Measurements from ENCODE around the gene ATG4D. TPM values are rescaled to one million over a fixed set of nuclear protein-coding genes. Genes with fewer than 3 reads are reported as not detected.

Gene ATG4D
- total and polyA plus RNA-seq, 10 of the 15 experiments (the other 5 are each of a cell fraction or from before 2014, with no cell fraction given): 0.39 to 28.7 (median 13.4) TPM

- intact Hi-C loops (cut with micrococcal nuclease; ENCODE audit: unreplicated experiment) (loop anchor here (10.0 kb wide), 1 partner anchor 101 kb away; the partner anchor contains the start of gene CDC37), in situ Hi-C loops (cut with MboI) (no loop called here)
- DNase-seq (ENCODE audit: low read depth, low spot score) (no peak), FAIRE-seq (peak; percentile 27), ATAC-seq (0 out of 3 replicates have a peak, but pooled peaks have one; percentile 3)
- Histone ChIP-seq H3K36me3 (ENCODE audit: control insufficient read depth in 2 of 2, insufficient read depth in 2 of 2, low read length in 1 of 2) (no peaks in the 10 kb centered on the region), H3K4me2 (ENCODE audit: control insufficient read depth, insufficient read depth) (no peak overlapping the region), H3K4me3 (no peak overlapping the region), H4K20me1 (ENCODE audit: control insufficient read depth, insufficient read depth) (no peaks in the 10 kb centered on the region), H2AFZ (ENCODE audit: control insufficient read depth, low read depth, low read length) (no peak overlapping the region), H3K9ac (ENCODE audit: control insufficient read depth, insufficient read depth, low read length) (no peak overlapping the region), H3K27ac (ENCODE audit: control insufficient read depth, insufficient read depth) (no peak overlapping the region), H3K9me3 (replicated peaks; ENCODE audit: control insufficient read depth, insufficient read depth, low read length) (no peaks in the 10 kb centered on the region), H3K27me3 (replicated peaks in 1 of 2; ENCODE audit: control insufficient read depth in 2 of 2, insufficient read depth in 2 of 2, low read length in 1 of 2) (no peaks in the 10 kb centered on the region; a peak in 1 of 4 replicates), H3K4me1 (ENCODE audit: control insufficient read depth, insufficient read depth, low read length) (peaks cover 16% of the 10 kb centered on the region), H3K79me2 (ENCODE audit: control insufficient read depth, insufficient read depth, low read length) (peaks cover 19% of the 10 kb centered on the region)
- ChIA-PET CTCF (interaction anchor here (0.6 to 2.0 kb wide), 12 partner anchors 12 to 196 kb away, joined by 3 to 9 read pairs (median 4); partner anchors contain the start of genes QTRT1 and S1PR5), RAD21 (ENCODE audit: unreplicated experiment) (interaction anchor here (1.0 kb wide), 1 partner anchor 62 kb away, joined by 3 read pairs; no protein-coding TSS in a partner anchor), SMC1A (ENCODE audit: uncharacterized antibody, unreplicated experiment) (no interaction called here), POLR2A (interaction anchor here (0.6 kb wide), 2 partner anchors 70 to 93 kb away, joined by 3 read pairs; no protein-coding TSS in a partner anchor)
- 39% methylated on average over 17 of the region's 17 CpGs for WGBS (ENCODE audit: insufficient coverage, insufficient replicate concordance, low lambda C conversion rate, missing lambda C conversion rate)
- no TSS peak for BruUV-seq (replicated peaks)
- TF ChIP-seq BHLHE40 (IDR thresholded peaks at IDR 0.05; ENCODE audit: borderline replicate concordance in 1 of 2, low read depth in 2 of 2, low read length in 1 of 2) (peak in 1 of 2 experiments; percentile 52; a peak in 1 of 4 replicates), SMARCA5 (IDR thresholded peaks at IDR 0.05) (0 out of 2 replicates have a peak, but pooled peaks have one; percentile 26), RCOR1 (conservative IDR thresholded peaks at IDR 0.05; ENCODE audit: low read depth, low read length) (no peak), SMC3 (IDR thresholded peaks at IDR 0.05; ENCODE audit: borderline replicate concordance, low read length) (peak; percentile 26; the same call in 1 of the 2 replicates), RAD21 (IDR thresholded peaks at IDR 0.05; ENCODE audit: insufficient read depth, low read depth, low read length) (peak; percentile 52), YY1 (IDR thresholded peaks at IDR 0.05; ENCODE audit: low read depth, low read length) (0 out of 2 replicates have a peak, but pooled peaks have one; percentile 16), HCFC1 (IDR thresholded peaks at IDR 0.05; ENCODE audit: low read length) (no peak), MTA3 (IDR thresholded peaks at IDR 0.05; ENCODE audit: borderline replicate concordance, low read length) (no peak), MYC (IDR thresholded peaks at IDR 0.05; ENCODE audit: insufficient read depth, insufficient read length, insufficient replicate concordance, low read length, severe bottlenecking) (peak; percentile 27), TCF7 (IDR thresholded peaks at IDR 0.05; ENCODE audit: borderline replicate concordance) (no peak), ZBTB33 (IDR thresholded peaks at IDR 0.05) (peak; percentile 82; the same call in 1 of the 2 replicates)
- TF ChIP-seq, protein P1, sequence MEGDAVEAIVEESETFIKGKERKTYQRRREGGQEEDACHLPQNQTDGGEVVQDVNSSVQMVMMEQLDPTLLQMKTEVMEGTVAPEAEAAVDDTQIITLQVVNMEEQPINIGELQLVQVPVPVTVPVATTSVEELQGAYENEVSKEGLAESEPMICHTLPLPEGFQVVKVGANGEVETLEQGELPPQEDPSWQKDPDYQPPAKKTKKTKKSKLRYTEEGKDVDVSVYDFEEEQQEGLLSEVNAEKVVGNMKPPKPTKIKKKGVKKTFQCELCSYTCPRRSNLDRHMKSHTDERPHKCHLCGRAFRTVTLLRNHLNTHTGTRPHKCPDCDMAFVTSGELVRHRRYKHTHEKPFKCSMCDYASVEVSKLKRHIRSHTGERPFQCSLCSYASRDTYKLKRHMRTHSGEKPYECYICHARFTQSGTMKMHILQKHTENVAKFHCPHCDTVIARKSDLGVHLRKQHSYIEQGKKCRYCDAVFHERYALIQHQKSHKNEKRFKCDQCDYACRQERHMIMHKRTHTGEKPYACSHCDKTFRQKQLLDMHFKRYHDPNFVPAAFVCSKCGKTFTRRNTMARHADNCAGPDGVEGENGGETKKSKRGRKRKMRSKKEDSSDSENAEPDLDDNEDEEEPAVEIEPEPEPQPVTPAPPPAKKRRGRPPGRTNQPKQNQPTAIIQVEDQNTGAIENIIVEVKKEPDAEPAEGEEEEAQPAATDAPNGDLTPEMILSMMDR (IDR thresholded peaks at IDR 0.05 in 2 of 3, conservative IDR thresholded peaks at IDR 0.05 in 1 of 3; ENCODE audit: control insufficient read depth in 2 of 3, extremely low read depth in 1 of 3, insufficient read depth in 1 of 3, low read depth in 3 of 3, low read length in 3 of 3): peak; percentile 65 to 84 (median 83)
- TF ChIP-seq, protein P2, sequence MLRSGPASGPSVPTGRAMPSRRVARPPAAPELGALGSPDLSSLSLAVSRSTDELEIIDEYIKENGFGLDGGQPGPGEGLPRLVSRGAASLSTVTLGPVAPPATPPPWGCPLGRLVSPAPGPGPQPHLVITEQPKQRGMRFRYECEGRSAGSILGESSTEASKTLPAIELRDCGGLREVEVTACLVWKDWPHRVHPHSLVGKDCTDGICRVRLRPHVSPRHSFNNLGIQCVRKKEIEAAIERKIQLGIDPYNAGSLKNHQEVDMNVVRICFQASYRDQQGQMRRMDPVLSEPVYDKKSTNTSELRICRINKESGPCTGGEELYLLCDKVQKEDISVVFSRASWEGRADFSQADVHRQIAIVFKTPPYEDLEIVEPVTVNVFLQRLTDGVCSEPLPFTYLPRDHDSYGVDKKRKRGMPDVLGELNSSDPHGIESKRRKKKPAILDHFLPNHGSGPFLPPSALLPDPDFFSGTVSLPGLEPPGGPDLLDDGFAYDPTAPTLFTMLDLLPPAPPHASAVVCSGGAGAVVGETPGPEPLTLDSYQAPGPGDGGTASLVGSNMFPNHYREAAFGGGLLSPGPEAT (IDR thresholded peaks at IDR 0.05; ENCODE audit: low read depth): no peak
- TF ChIP-seq, protein P3, sequence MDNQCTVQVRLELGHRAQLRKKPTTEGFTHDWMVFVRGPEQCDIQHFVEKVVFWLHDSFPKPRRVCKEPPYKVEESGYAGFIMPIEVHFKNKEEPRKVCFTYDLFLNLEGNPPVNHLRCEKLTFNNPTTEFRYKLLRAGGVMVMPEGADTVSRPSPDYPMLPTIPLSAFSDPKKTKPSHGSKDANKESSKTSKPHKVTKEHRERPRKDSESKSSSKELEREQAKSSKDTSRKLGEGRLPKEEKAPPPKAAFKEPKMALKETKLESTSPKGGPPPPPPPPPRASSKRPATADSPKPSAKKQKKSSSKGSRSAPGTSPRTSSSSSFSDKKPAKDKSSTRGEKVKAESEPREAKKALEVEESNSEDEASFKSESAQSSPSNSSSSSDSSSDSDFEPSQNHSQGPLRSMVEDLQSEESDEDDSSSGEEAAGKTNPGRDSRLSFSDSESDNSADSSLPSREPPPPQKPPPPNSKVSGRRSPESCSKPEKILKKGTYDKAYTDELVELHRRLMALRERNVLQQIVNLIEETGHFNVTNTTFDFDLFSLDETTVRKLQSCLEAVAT (IDR thresholded peaks at IDR 0.05): 0 out of 2 replicates have a peak, but pooled peaks have one; percentile 43
These were observed 38.0 kb upstream of the ATG4D start for GRCh38 chr19:10505583-10506229.

Measured in GM12878 (cell line).